Breast epithelium (tissue), 4 donors: Measurements from ENCODE around the gene PLAU. TPM values are rescaled to one million over a fixed set of nuclear protein-coding genes. Genes with fewer than 3 reads are reported as not detected.
"Not testable (repeated sequence)": the region's sequence is repeated elsewhere in the genome, so short reads cannot be mapped to it uniquely, and the experiment has no call there.

Source experiments
- DNase-seq, 2 donors: peaks; one replicate each; pipeline ENCODE4 v3.0.0-alpha.2; 2019; ENCODE audit warnings: low spot score in 2 of 2
- H3K27ac ChIP-seq, 2 donors: fragments of 200-600 bp; sonication (generic) in 1 of 2; one replicate each; pipeline ENCODE4 v1.5.1; 2016 to 2019; ENCODE audit warnings: mild to moderate bottlenecking in 1 of 2
- H3K27me3 ChIP-seq, 2 donors: fragments of 200-600 bp; sonication (generic) in 1 of 2; one replicate each; pipeline versions ENCODE4 v1.5.1 to v1.6.0; 2017 to 2019; ENCODE audit warnings: control low read depth in 1 of 2, mild to moderate bottlenecking in 1 of 2
- H3K36me3 ChIP-seq: fragments of 200-600 bp; one replicate; pipeline ENCODE4 v1.5.1; 2019
- H3K4me1 ChIP-seq, 2 donors: fragments of 200-600 bp; sonication (generic); one replicate each; pipeline ENCODE4 v1.5.1; 2016 to 2019; ENCODE audit warnings: control low read depth in 1 of 2
- H3K4me3 ChIP-seq, 3 donors: fragments of 200-600 bp; sonication (generic); 1 replicate in 2 of 3; 2 replicates in 1 of 3; pipeline ENCODE4 v1.5.1; 2016 to 2019; ENCODE audit warnings: mild to moderate bottlenecking in 3 of 3, moderate library complexity in 2 of 3
- H3K9me3 ChIP-seq, 2 donors: fragments of 200-600 bp; sonication (generic) in 1 of 2; one replicate each; pipeline ENCODE4 v1.5.1; 2016 to 2019; ENCODE audit warnings: control low read depth in 1 of 2
- CTCF ChIP-seq, 3 donors: fragments of 450-650 bp; IDR thresholded peaks; one replicate each; pipeline ENCODE4 v1.5.1; 2016 to 2017; ENCODE audit warnings: antibody characterized with exemption in 3 of 3, mild to moderate bottlenecking in 3 of 3, moderate library complexity in 3 of 3
- POLR2A ChIP-seq: fragments of 450-650 bp; IDR thresholded peaks from one replicate; pipeline ENCODE4 v1.6.1; 2016; ENCODE audit warnings: antibody characterized with exemption, mild to moderate bottlenecking, moderate library complexity
- POLR2AphosphoS5 ChIP-seq, 3 donors: sonication (generic); formaldehyde crosslinking; IDR thresholded peaks; one replicate each; pipeline ENCODE4 v1.6.1; 2017; ENCODE audit warnings: antibody characterized with exemption in 3 of 3
- intact Hi-C: fragments of 100-400 bp; cut with DNase I; formaldehyde crosslinking; loops from one replicate; pipeline ENCODE4 v1.15.1; 2023; ENCODE audit warnings: low total_unique reads
- total RNA-seq, 3 donors: library from RNA; depleted of rRNA; stranded (reverse); fragments of >200 nt; gene quantifications; one replicate each; pipeline ENCODE4 v1.1.0, GENCODE V29; 2016

Gene PLAU
- total RNA-seq, 3 donors from 2014 or later = 4.2 to 11.0 (median 5.2) TPM

DNA sequence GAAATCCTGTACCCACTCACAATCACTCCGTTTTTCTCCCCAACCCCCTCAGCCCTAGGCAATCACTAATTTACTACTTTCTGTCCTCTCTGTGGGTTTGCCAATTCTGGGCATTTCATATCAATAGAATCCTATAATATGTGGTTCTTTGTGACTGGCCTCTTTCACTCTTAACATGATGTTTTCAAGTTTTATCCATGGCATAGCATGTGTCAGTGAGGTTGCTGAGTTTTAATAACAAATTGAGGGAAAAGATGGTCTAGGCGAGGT is 11.9 kb downstream of the PLAU start:
- Histone ChIP-seq H3K27ac (no peak overlapping the region), H3K4me1 (no peaks in the 10 kb centered on the region), H3K36me3 (no peaks in the 10 kb centered on the region), H3K9me3 (no peaks in the 10 kb centered on the region), H3K27me3 (no peaks in the 10 kb centered on the region), H3K4me3 (no peak overlapping the region)
- intact Hi-C loops = no loop called here
- DNase-seq = no peak
- TF ChIP-seq POLR2A (no peak), CTCF (IDR thresholded peaks at IDR 0.05) (no peak), POLR2AphosphoS5 (IDR thresholded peaks at IDR 0.05) (no peak)

- Histone ChIP-seq H3K4me1 (no peaks in the 10 kb centered on the region), H3K9me3 (no peaks in the 10 kb centered on the region), H3K36me3 (no peaks in the 10 kb centered on the region), H3K27me3 (no peaks in the 10 kb centered on the region), H3K27ac (no peak overlapping the region), H3K4me3 (no peak overlapping the region)
- intact Hi-C loops = no loop called here
- no peak for TF ChIP-seq POLR2A
- TF ChIP-seq CTCF (IDR thresholded peaks at IDR 0.05) = no peak
- no peak for TF ChIP-seq POLR2AphosphoS5 (IDR thresholded peaks at IDR 0.05)
- no peak for DNase-seq
Measured at GRCh38 chr10:73923935-73924598, 13.1 kb downstream of the PLAU start.

DNA sequence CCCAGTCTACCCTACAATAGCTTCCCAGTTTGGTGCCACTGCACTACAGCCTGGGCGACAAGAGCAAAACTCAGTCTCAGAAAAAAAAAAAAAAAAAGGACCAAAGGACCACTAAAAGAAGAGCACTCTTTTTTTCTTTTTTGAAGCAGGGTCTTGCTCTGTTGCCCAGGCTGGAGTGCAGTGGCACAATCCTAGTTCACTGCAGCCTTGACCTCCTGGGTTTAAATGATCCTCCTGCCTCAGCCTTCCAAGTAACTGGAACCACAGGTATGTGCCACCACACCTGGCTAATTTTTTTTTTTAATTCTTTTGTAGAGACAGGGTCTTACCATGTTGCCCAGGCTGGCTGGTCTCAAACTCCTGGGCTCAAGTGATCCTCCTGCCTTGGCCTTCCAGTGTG is 14.0 kb downstream of the PLAU start:
- no peak for TF ChIP-seq POLR2A
- no peak for TF ChIP-seq CTCF (IDR thresholded peaks at IDR 0.05)
- no peak for TF ChIP-seq POLR2AphosphoS5 (IDR thresholded peaks at IDR 0.05)
- no peaks in the 10 kb centered on the region for H3K27me3 ChIP-seq

DNA sequence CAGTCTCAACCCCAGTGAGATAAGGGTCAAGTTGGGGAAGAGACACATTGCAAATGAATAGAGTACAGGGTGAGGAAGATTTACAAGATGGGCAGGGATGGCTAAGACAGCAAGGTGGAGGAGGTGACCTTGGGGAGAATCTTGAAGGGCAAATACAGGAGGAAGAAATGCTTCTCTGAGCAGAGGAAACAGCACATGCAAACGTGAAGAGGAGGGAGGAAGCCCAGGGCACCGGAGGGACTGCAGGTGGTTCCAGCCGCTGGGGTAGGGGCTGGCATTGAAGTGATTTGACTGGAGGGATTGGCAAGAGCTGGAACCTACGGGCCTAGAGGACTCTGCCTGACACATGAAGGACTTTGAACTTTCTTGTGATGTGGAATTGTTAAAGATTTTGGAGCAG is 14.6 kb downstream of the PLAU start:
- Histone ChIP-seq H3K4me3 (no peak overlapping the region), H3K9me3 (no peaks in the 10 kb centered on the region), H3K27me3 (no peaks in the 10 kb centered on the region), H3K4me1 (no peaks in the 10 kb centered on the region), H3K36me3 (no peaks in the 10 kb centered on the region), H3K27ac (no peak overlapping the region)
- TF ChIP-seq CTCF (IDR thresholded peaks at IDR 0.05) (no peak), POLR2A (no peak), POLR2AphosphoS5 (IDR thresholded peaks at IDR 0.05) (no peak)
- intact Hi-C loops = no loop called here
- DNase-seq = no peak

More for the DNA sequence above, 14.0 kb downstream of the PLAU start:
- Histone ChIP-seq H3K27ac (no peak overlapping the region), H3K9me3 (no peaks in the 10 kb centered on the region), H3K4me3 (no peak overlapping the region), H3K36me3 (no peaks in the 10 kb centered on the region), H3K4me1 (no peaks in the 10 kb centered on the region)
- DNase-seq = no peak
- intact Hi-C loops = no loop called here

GRCh38 chr10:73926152-73926764 is 15.3 kb downstream of the PLAU start:
- no peaks in the 10 kb centered on the region for H3K27me3 ChIP-seq
- DNase-seq = peak in 1 of 2 donors; percentile 26
- no peaks in the 10 kb centered on the region for H3K9me3 ChIP-seq
- intact Hi-C loops = no loop called here
- H3K36me3 ChIP-seq = no peaks in the 10 kb centered on the region
- H3K4me3 ChIP-seq = no peak overlapping the region
- TF ChIP-seq POLR2A (no peak), POLR2AphosphoS5 (IDR thresholded peaks at IDR 0.05) (no peak), CTCF (IDR thresholded peaks at IDR 0.05) (no peak)
- H3K4me1 ChIP-seq = no peaks in the 10 kb centered on the region
- H3K27ac ChIP-seq = no peak overlapping the region

GRCh38 chr10:73930630-73931327 is 19.8 kb downstream of the PLAU start:
- DNase-seq, H3K36me3 ChIP-seq, H3K27me3 ChIP-seq, intact Hi-C loops, H3K9me3 ChIP-seq, H3K27ac ChIP-seq, H3K4me1 ChIP-seq, H3K4me3 ChIP-seq: not testable (repeated sequence)
